Colonic mucosa (tissue), 4 donors: ENCODE results near the gene CALN1. TPM values are rescaled to one million over a fixed set of nuclear protein-coding genes. Genes with fewer than 3 reads are reported as not detected.

ENCODE experiments used
- DNase-seq: peaks from one replicate; pipeline ENCODE4 v3.0.0-alpha.2; 2020
- H3K27ac ChIP-seq: fragments of 200-600 bp; one replicate; pipeline ENCODE4 v1.8.0; 2021
- H3K27me3 ChIP-seq: fragments of 200-600 bp; one replicate; pipeline ENCODE4 v1.8.0; 2021
- H3K36me3 ChIP-seq: fragments of 200-600 bp; one replicate; pipeline ENCODE4 v1.8.0; 2021
- H3K4me1 ChIP-seq: fragments of 200-600 bp; one replicate; pipeline ENCODE4 v1.8.0; 2021; ENCODE audit warnings: mild to moderate bottlenecking
- H3K4me3 ChIP-seq: fragments of 200-600 bp; one replicate; pipeline ENCODE4 v1.8.0; 2021
- H3K9ac ChIP-seq, 2 donors: one replicate each; pipeline ENCODE4 v1.7.0; 2013; ENCODE audit warnings: control low read depth in 2 of 2, low read depth in 2 of 2, low read length in 2 of 2
- H3K9me3 ChIP-seq: fragments of 200-600 bp; one replicate; pipeline ENCODE4 v1.8.0; 2021
- CTCF ChIP-seq: fragments of 200-600 bp; IDR thresholded peaks from one replicate; pipeline ENCODE4 v1.8.0; 2022; ENCODE audit warnings: antibody characterized with exemption, mild to moderate bottlenecking
- intact Hi-C: fragments of 100-400 bp; cut with DNase I; formaldehyde crosslinking; loops from one replicate; pipeline ENCODE4 v1.14.1; 2022
- total RNA-seq, 2 donors: library from RNA; stranded (reverse); fragmentation: NEBNext Ultra II Directional in 1 of 2; extraction: Animal tissue kit (Norgen Biotek cat#: 25700) in 1 of 2; gene quantifications; one replicate each; pipeline ENCODE4 v1.2.1, GENCODE V29; 2021
- donor health status: healthy.
- donor health status: DM: no; HTN: no; CAD: no.
- donor health status: DM: no; HTN: no; CAD: no.

CALN1 gene
- total RNA-seq, 2 donors from 2014 or later, result 0.37 TPM; not detected in 1

GRCh38 chr7:72445580-72445979 is 33.4 kb upstream of the CALN1 start:
- Histone ChIP-seq H3K36me3 (no peaks in the 10 kb centered on the region), H3K9ac (no peak overlapping the region), H3K4me1 (no peaks in the 10 kb centered on the region), H3K27me3 (no peaks in the 10 kb centered on the region), H3K9me3 (no peaks in the 10 kb centered on the region), H3K27ac (no peak overlapping the region), H3K4me3 (no peak overlapping the region)
- no peak for TF ChIP-seq CTCF
- intact Hi-C loops, result no loop called here
- DNase-seq, result no peak

- H3K9me3 ChIP-seq, result no peaks in the 10 kb centered on the region
- intact Hi-C loops, result no loop called here
- H3K27ac ChIP-seq, result no peak overlapping the region
- H3K4me3 ChIP-seq, result no peak overlapping the region
- no peak overlapping the region for H3K9ac ChIP-seq
- no peaks in the 10 kb centered on the region for H3K27me3 ChIP-seq
- DNase-seq, result no peak
- H3K36me3 ChIP-seq, result no peaks in the 10 kb centered on the region
- no peak for TF ChIP-seq CTCF
- no peaks in the 10 kb centered on the region for H3K4me1 ChIP-seq
Measured at GRCh38 chr7:72445075-72445474, 32.9 kb upstream of the CALN1 start.

GRCh38 chr7:72444026-72444776 is 32.1 kb upstream of the CALN1 start:
- Histone ChIP-seq H3K27ac (no peak overlapping the region), H3K9ac (no peak overlapping the region), H3K4me1 (no peaks in the 10 kb centered on the region), H3K36me3 (no peaks in the 10 kb centered on the region), H3K27me3 (no peaks in the 10 kb centered on the region), H3K9me3 (no peaks in the 10 kb centered on the region), H3K4me3 (no peak overlapping the region)
- intact Hi-C loops, result no loop called here
- TF ChIP-seq CTCF, result no peak
- DNase-seq, result no peak

- no peak for DNase-seq
- intact Hi-C loops, result no loop called here
Measured at GRCh38 chr7:72441791-72442190, 29.7 kb upstream of the CALN1 start.

GRCh38 chr7:72438491-72438890 is 26.4 kb upstream of the CALN1 start:
- Histone ChIP-seq H3K9me3 (no peaks in the 10 kb centered on the region), H3K4me3 (no peak overlapping the region), H3K27ac (no peak overlapping the region), H3K36me3 (no peaks in the 10 kb centered on the region), H3K4me1 (no peaks in the 10 kb centered on the region), H3K9ac (no peak overlapping the region), H3K27me3 (no peaks in the 10 kb centered on the region)
- intact Hi-C loops, result no loop called here
- no peak for TF ChIP-seq CTCF
- no peak for DNase-seq

More at GRCh38 chr7:72441791-72442190, 29.7 kb upstream of the CALN1 start:
- no peaks in the 10 kb centered on the region for H3K9me3 ChIP-seq
- no peak overlapping the region for H3K27ac ChIP-seq
- no peak for TF ChIP-seq CTCF
- no peaks in the 10 kb centered on the region for H3K4me1 ChIP-seq
- no peak overlapping the region for H3K4me3 ChIP-seq
- H3K9ac ChIP-seq, result no peak overlapping the region
- H3K27me3 ChIP-seq, result no peaks in the 10 kb centered on the region
- H3K36me3 ChIP-seq, result no peaks in the 10 kb centered on the region
